Measurements from ENCODE around the gene WNK1. TPM values are rescaled to one million over a fixed set of nuclear protein-coding genes. Genes with fewer than 3 reads are reported as not detected.

WNK1 gene
- total RNA-seq, 1 donor from 2014 or later: 112 TPM

DNA sequence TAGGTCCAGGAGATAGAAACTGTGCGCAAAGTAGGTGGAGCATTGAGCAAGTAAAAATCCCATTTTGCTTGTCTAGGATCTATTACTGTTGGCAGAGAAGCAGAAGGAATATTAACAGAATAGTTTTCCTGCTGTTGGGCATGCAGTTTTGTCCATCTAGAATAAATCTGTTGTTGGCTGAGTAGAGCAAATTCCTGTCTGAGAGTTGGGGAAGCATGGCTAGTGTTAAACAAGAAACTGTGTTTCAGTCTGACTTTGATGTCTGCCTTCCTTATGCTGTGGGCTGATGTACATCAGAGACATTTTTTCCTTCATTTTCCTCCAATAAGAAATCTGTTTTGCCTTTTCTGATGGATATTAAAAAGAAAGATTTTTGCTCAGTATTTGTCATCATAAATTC lies 99.0 kb downstream of the WNK1 start:
- DNase-seq (ENCODE audit: extremely low read depth, low read depth, low spot score): no peak

DNA sequence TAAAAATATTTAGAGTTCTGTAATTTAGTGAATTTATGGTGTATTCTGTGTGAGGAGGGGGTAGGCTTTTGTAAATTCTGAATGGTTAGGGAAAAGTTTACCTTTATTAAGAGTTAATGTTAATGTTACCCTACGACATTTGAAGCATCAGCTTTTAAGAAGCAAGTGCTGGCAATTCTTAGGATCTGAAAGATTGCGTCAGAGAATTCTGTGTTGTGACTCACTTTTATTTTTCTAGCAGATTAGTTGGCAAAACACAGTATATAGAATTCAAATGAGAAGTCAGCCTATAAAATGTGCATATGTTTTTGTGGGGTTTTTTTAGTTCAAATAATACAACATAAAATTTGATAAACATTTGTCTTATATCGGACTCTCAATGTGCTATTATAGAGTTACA lies 99.5 kb downstream of the WNK1 start:
- DNase-seq (ENCODE audit: extremely low read depth, low read depth, low spot score): no peak

DNA sequence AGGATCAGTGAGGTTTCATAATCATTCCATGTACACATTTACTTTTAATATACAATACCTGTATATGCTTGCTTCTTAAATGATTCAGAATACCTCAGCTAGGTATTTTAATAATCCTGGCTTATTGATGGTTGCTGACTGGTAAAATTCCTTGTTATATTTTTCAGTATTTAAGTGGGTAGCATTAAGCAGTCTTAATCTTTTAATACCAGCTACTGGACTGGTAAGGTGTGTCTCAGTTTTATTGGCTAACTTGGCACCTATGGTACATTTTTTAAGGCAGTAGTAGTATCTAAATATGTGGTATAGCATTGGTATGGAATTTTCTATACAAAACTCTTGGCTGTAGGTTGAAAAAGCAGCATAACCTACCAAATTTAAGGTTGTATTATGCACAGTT lies 100.5 kb downstream of the WNK1 start:
- no peak for DNase-seq (ENCODE audit: extremely low read depth, low read depth, low spot score)

DNA sequence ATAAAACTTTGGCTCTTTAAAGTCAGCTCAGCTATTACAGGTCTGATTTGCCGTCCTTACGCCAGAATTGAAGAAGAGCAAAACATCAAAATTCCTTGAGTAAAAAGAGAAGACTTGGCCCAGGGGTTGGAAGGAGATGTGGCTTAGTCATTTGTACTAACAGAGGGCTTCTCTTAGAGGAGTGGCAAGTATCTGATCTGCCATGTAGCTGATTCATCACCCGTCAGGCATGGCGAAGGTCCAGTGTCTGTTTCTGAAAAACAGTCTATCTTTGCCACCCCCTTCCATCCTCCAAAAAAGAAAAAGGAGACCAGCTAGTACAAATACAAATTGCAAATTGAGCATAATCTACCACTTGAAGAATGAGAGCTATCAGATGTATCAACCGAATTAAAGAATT lies 105.2 kb downstream of the WNK1 start:
- no peak for DNase-seq (ENCODE audit: extremely low read depth, low read depth, low spot score)

DNA sequence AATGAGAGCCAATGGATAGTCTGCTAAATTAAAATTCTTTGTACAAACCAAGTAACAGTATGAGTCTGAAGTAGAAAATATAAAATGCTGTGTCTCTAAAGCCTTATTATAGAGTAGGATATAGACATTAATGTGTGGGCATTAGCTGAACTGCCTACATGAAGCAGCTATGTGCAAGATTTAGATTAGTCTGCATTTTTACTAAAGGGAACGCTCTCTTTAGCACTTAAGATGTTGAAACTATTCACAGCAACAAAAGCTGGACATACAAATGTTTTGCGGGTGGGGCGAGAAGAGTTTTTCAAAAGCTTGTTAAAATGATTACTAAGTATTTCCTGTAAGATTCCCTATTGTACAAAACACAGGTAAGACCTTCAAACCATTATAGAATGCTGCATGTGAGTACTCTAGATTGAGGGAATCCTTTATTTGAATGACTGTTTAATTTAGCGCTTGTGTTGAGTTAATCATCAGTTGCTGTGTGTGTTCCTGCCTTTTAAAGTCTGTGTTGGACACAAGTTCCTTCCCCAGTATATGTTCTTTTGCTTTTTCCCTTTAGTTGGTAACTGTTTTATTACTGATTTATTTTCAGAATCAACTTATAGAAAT lies 110.0 kb downstream of the WNK1 start:
- DNase-seq (ENCODE audit: extremely low read depth, low read depth, low spot score): no peak

DNA sequence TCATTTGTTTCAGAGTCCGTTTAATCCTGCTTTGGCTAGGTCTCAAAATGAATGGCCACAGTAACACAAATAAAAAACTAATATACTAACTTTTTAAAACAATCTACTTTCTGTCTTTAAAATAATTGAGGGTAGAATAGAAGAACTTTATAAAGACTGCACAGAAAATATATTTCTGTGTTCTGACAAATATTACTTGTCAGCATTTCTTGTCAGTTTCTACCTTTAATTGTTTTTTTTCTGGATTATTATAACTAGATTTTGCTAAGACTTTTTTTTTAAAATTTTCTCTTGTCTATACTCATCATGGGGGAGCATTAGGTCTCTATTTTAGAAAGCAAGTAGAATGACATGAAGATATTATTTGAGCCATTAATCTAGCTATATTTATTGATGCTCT lies 110.9 kb downstream of the WNK1 start:
- no peak for DNase-seq (ENCODE audit: extremely low read depth, low read depth, low spot score)

DNA sequence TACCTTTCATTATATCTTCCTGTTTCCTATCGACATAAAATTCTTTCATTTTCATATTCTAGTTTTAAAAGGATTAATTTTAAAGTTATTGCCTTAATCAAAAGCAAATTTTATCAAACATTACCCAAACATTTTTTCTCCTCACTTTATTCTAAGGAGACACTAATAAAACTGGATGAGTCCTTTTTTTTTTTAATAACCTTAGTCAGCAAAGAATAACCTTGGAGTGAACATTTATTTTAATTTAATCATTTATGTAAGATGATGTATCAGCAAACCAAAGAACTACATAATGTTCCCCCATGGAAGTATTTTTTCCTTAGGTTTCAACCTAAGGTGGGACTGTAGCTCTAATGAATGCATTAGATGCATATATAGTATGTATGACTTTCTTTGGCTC lies 113.2 kb downstream of the WNK1 start:
- DNase-seq (ENCODE audit: extremely low read depth, low read depth, low spot score): no peak

DNA sequence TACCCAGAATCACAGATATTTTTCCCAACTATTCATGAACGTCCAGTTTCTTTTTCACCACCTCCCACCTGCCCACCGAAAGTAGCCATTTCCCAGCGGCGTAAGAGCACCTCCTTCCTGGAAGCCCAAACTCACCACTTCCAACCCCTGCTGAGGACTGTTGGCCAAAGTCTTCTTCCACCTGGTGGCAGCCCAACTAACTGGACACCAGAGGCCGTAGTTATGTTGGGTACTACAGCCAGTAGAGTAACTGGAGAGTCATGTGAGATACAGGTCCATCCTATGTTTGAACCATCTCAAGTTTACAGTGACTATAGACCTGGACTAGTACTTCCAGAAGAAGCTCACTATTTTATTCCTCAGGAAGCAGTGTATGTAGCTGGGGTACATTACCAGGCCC lies 115.5 kb downstream of the WNK1 start:
- no peak for DNase-seq (ENCODE audit: extremely low read depth, low read depth, low spot score)

DNA sequence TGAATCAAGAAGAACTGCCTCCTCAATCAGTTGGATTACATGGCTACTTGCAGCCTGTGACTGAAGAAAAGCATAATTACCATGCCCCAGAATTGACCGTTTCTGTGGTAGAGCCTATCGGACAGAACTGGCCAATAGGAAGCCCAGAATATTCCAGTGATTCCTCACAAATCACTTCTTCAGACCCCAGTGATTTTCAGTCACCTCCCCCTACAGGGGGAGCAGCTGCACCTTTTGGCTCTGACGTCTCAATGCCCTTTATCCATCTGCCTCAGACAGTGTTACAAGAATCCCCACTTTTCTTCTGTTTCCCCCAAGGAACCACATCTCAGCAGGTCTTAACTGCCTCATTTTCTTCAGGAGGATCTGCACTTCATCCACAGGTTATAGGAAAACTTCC lies 116.3 kb downstream of the WNK1 start:
- DNase-seq (ENCODE audit: extremely low read depth, low read depth, low spot score): no peak

DNA sequence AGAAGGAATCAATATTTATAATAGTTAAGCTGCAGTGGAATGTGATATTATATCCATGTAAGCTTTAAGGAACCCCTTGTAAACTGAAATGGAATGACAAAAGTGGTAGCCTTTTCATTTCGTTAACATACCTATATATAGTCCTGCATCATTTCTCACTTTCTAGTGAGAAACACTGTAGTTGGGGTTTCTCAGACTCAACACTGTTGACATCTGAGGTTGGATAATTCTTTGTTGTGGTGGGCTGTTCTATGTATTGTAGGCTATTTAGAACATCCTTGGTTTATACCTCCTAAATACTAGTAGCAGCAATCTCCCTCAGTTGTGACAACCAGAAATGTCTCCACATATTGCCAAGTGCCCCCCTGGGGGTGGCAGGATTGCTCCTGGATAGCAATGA lies 118.0 kb downstream of the WNK1 start:
- no peak for DNase-seq (ENCODE audit: extremely low read depth, low read depth, low spot score)

DNA sequence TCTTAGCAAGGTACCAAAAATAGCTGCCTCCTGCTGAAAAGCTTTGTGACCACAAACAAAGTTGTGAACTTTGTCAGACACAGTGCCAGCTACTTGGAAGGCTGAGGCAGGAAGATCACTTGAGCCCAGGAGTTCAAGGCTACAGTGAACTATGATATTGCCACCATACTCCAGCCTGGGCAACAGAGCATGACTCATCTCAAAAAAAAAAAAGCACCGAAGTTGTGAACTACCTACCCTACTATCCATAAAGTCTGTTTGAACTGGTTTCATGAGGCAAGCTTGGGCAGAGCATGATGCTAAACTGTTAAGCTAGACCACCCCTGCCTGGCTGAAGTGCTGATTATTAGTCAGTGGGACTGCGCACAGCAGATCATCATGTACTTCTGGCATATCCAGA lies 121.6 kb downstream of the WNK1 start:
- DNase-seq (ENCODE audit: extremely low read depth, low read depth, low spot score): no peak

DNA sequence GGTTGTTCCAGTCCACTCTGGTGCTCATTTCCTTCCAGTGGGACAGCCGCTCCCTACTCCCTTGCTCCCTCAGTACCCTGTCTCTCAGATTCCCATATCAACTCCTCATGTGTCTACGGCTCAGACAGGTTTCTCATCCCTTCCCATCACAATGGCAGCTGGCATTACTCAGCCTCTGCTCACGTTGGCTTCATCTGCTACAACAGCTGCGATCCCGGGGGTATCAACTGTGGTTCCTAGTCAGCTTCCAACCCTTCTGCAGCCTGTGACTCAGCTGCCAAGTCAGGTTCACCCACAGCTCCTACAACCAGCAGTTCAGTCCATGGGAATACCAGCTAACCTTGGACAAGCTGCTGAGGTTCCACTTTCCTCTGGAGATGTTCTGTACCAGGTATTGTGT lies 127.3 kb downstream of the WNK1 start:
- no peak for DNase-seq (ENCODE audit: extremely low read depth, low read depth, low spot score)

DNA sequence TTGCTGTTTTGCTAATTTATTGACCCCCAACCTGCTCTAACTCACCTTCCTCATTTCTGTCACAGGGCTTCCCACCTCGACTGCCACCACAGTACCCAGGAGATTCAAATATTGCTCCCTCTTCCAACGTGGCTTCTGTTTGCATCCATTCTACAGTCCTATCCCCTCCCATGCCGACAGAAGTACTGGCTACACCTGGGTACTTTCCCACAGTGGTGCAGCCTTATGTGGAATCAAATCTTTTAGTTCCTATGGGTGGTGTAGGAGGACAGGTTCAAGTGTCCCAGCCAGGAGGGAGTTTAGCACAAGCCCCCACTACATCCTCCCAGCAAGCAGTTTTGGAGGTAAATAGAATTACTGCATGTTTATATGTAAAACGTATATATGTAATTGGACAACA lies 128.3 kb downstream of the WNK1 start:
- DNase-seq (ENCODE audit: extremely low read depth, low read depth, low spot score): no peak

DNA sequence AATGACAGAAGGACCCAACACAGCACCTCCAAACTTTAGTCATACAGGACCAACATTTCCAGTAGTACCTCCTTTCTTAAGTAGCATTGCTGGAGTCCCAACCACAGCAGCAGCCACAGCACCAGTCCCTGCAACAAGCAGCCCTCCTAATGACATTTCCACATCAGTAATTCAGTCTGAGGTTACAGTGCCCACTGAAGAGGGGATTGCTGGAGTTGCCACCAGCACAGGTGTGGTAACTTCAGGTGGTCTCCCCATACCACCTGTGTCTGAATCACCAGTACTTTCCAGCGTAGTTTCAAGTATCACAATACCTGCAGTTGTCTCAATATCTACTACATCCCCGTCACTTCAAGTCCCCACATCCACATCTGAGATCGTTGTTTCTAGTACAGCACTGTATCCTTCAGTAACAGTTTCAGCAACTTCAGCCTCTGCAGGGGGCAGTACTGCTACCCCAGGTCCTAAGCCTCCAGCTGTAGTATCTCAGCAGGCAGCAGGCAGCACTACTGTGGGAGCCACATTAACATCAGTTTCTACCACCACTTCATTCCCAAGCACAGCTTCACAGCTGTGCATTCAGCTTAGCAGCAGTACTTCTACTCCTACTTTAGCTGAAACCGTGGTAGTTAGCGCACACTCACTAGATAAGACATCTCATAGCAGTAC lies 132.5 kb downstream of the WNK1 start:
- no peak for DNase-seq (ENCODE audit: extremely low read depth, low read depth, low spot score)

DNA sequence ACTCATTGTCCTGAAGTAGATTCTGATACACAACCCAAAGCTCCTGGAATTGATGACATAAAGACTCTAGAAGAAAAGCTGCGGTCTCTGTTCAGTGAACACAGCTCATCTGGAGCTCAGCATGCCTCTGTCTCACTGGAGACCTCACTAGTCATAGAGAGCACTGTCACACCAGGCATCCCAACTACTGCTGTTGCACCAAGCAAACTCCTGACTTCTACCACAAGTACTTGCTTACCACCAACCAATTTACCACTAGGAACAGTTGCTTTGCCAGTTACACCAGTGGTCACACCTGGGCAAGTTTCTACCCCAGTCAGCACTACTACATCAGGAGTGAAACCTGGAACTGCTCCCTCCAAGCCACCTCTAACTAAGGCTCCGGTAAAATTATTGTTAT lies 133.3 kb downstream of the WNK1 start:
- no peak for DNase-seq (ENCODE audit: extremely low read depth, low read depth, low spot score)

DNA sequence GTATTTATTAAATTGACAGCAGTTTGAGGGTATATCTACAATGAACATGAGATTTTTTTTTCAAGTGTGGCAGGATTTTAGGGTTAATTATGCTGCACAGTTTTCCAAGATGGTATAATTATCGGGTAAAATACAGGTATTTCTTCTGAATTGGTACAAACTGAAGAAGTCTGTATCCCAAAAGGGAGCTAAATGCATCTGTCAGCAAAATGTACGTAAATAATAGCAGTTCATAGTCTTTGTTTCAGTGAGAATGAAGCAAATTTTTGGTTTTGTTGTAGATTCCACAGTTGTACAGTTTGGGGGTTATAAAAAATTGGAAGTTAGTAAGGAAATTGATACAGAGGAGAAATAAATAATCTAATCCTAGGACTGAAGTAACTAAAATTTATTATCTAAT lies 133.8 kb downstream of the WNK1 start:
- DNase-seq (ENCODE audit: extremely low read depth, low read depth, low spot score): no peak

DNA sequence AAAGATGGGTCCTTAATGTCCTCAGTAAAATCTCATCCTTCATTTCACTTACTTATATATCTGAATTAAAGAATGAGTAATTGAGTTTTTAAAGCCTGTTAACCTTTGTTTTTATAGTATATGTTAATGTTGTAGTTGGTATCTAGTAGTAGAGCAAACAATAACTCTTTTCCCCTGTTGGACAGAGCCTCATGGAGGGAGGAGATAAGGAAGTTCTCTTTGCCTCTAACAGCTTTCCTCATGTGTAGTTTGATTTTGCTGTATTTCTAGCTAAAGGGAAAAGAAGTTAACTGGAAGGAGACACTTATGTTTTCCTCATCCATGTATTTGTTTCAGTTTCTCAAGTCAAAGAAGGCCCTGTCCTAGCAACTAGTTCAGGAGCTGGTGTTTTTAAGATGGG lies 141.8 kb downstream of the WNK1 start:
- no peak for DNase-seq (ENCODE audit: extremely low read depth, low read depth, low spot score)

DNA sequence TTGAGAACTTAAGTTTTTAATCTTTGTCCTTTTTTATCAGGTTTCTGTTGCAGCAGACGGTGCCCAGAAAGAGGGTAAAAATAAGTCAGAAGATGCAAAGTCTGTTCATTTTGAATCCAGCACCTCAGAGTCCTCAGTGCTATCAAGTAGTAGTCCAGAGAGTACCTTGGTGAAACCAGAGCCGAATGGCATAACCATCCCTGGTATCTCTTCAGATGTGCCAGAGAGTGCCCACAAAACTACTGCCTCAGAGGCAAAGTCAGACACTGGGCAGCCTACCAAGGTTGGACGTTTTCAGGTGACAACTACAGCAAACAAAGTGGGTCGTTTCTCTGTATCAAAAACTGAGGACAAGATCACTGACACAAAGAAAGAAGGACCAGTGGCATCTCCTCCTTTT lies 143.7 kb downstream of the WNK1 start:
- no peak for DNase-seq (ENCODE audit: extremely low read depth, low read depth, low spot score)

DNA sequence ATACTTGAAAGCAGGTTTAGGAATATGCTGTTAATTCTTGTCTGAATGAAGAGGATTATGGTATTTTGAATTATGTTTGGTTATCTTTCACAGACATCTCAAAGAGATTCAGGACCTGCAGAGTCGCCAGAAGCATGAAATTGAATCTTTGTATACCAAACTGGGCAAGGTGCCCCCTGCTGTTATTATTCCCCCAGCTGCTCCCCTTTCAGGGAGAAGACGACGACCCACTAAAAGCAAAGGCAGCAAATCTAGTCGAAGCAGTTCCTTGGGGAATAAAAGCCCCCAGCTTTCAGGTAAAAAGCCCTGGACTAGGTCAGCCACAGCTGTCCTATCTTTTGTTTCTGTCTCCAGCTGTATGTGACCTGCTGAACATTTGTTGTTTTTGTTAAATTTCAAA lies 145.0 kb downstream of the WNK1 start:
- DNase-seq (ENCODE audit: extremely low read depth, low read depth, low spot score): no peak

DNA sequence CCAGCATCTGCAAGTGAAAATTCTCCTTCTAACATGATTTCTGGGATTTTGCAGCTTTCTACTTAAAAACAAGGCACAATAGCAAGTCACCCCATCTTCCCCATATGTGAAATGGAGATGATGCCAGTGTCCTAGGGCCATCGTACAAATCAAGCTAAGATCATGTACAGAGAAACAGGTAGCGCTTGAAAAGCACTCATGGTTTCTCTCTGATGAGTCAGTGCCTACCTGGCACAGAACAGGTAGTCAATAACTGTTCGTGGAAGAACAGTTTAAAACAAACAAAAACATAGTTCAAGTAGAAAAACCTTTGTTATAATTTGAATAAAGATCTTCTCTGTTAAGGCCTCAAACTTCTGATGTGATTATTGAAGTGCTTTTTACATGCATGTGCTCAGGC lies 150.2 kb downstream of the WNK1 start:
- DNase-seq (ENCODE audit: extremely low read depth, low read depth, low spot score): no peak

DNA sequence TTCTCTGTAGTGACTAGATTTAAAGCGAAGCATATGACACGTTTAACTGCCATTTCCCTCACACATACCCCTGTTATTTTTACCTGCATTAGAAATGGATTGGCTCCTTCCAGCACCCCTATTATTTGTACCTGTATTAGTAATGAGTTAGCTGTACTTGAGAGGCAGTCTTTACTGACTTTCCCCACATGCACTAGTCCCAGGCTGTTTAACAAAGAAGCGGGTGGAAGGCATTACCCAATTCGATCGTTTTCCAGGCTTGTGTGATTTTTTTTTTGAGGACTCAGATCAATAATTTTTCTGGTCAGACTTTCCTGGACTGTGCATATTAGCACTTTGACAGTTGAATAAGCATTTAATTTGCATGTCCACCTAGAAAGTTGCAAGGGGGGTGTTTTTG lies 150.7 kb downstream of the WNK1 start:
- no peak for DNase-seq (ENCODE audit: extremely low read depth, low read depth, low spot score)

DNA sequence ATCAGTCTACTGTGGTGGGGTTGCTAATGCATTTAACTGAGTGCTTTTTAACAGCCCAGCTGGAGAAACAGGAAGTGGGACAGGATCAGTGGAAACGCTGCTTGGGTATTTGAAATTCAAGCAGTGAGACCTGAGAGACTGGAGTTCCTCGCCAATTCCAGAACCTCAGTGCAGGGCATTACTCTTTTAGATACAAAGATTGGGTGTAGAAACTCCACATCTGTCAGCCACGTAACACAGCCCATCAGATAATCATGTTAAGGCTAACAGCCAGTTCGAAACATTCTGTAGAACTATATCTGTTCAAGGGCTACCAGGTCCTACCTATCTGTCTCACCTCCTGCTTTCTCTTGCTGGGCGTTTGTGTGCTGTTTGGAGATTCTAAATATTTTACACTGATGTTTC lies 151.6 kb downstream of the WNK1 start:
- no peak for DNase-seq (ENCODE audit: extremely low read depth, low read depth, low spot score)

All from glomerular endothelial cell (primary cell).